Fibroblast of lung (primary cell): Measurements from ENCODE around the gene MTG2. TPM values are rescaled to one million over a fixed set of nuclear protein-coding genes. Genes with fewer than 3 reads are reported as not detected.

Experiments
- DNase-seq, 2 donors: peaks; one replicate each; pipeline versions ENCODE4 v3.0.0 to v3.0.0-alpha.2; 2010; ENCODE audit warnings: low read depth in 2 of 2
- H2AFZ ChIP-seq: 2 replicates; pipeline ENCODE4 v1.5.1; 2012; ENCODE audit warnings: low read length, control low read depth, inconsistent platforms
- H3K27ac ChIP-seq: 2 replicates; pipeline ENCODE4 v1.5.1; 2011; ENCODE audit warnings: low read length, control low read depth; ENCODE audit not compliant: insufficient read depth
- H3K27me3 ChIP-seq: 2 replicates; pipeline ENCODE4 v1.5.1; 2011; ENCODE audit warnings: mild to moderate bottlenecking, low read length; ENCODE audit not compliant: control insufficient read depth, insufficient read depth
- H3K36me3 ChIP-seq: 2 replicates; pipeline ENCODE4 v1.5.1; 2011; ENCODE audit warnings: low read length; ENCODE audit not compliant: control insufficient read depth, insufficient read depth
- H3K4me1 ChIP-seq: 2 replicates; pipeline ENCODE4 v1.5.1; 2011; ENCODE audit warnings: low read length; ENCODE audit not compliant: control insufficient read depth, insufficient read depth; ENCODE audit errors: extremely low read depth
- H3K4me2 ChIP-seq: 2 replicates; pipeline ENCODE4 v1.5.1; 2011; ENCODE audit warnings: low read length, control low read depth; ENCODE audit not compliant: insufficient read depth; ENCODE audit errors: extremely low read depth
- H3K4me3 ChIP-seq, 4 experiments: fragments of 200-600 bp in 1 of 4; sonication (generic) in 1 of 4; replicated peaks in 1 of 4; 2 replicates each; pipeline ENCODE4 v1.5.1; 2011 to 2016; ENCODE audit warnings: low read length in 4 of 4, low read depth in 3 of 4, mild to moderate bottlenecking in 3 of 4, control low read depth in 2 of 4, inconsistent platforms in 1 of 4, mixed read lengths in 1 of 4; ENCODE audit not compliant: insufficient read depth in 1 of 4; ENCODE audit errors: control extremely low read depth in 1 of 4
- H3K79me2 ChIP-seq: 2 replicates; pipeline ENCODE4 v1.5.1; 2012; ENCODE audit warnings: mild to moderate bottlenecking, low read length, inconsistent platforms; ENCODE audit not compliant: control insufficient read depth, insufficient read depth
- H3K9ac ChIP-seq: 2 replicates; pipeline ENCODE4 v1.5.1; 2011; ENCODE audit warnings: mild to moderate bottlenecking, low read length, control low read depth; ENCODE audit not compliant: insufficient read depth
- H3K9me3 ChIP-seq: 2 replicates; pipeline ENCODE4 v1.5.1; 2012; ENCODE audit warnings: low read depth, low read length; ENCODE audit not compliant: control insufficient read depth, insufficient read depth
- H4K20me1 ChIP-seq: 2 replicates; pipeline ENCODE4 v1.5.1; 2011; ENCODE audit warnings: low read length; ENCODE audit not compliant: control insufficient read depth, insufficient read depth; ENCODE audit errors: extremely low read depth
- EZH2 ChIP-seq: IDR thresholded peaks from 2 replicates; pipeline ENCODE4 v1.5.1; 2012; ENCODE audit warnings: low read length, control low read depth, mild to moderate bottlenecking; ENCODE audit errors: missing control alignments
- polyA plus RNA-seq, 2 donors: library from polyadenylated mRNA; depleted of rRNA in 1 of 2; stranded (reverse) in 1 of 2; unstranded in 1 of 2; fragments of >200 nt; gene quantifications; 2 replicates each; pipeline ENCODE4 v1.2.1, GENCODE V29; 2011 to 2012; ENCODE audit warnings: missing spikeins in 1 of 2
- total RNA-seq: library from RNA; depleted of rRNA; stranded (reverse); fragments of >200 nt; gene quantifications from 2 replicates; pipeline ENCODE4 v1.2.1, GENCODE V29; 2014
- TF ChIP-seq, protein P1 (sequence below), 2 donors: IDR thresholded peaks in 1 of 2; conservative IDR thresholded peaks in 1 of 2; 1 replicate in 1 of 2; 2 replicates in 1 of 2; pipeline ENCODE4 v1.5.1; 2011 to 2012; ENCODE audit warnings: low read length in 2 of 2, control low read depth in 1 of 2, inconsistent platforms in 1 of 2, low read depth in 1 of 2, mild to moderate bottlenecking in 1 of 2

The MTG2 gene
- total and polyA plus RNA-seq, 2 donors (not counting 1 experiment from before 2014, with no cell fraction given): 16.5 to 17.5 TPM

DNA sequence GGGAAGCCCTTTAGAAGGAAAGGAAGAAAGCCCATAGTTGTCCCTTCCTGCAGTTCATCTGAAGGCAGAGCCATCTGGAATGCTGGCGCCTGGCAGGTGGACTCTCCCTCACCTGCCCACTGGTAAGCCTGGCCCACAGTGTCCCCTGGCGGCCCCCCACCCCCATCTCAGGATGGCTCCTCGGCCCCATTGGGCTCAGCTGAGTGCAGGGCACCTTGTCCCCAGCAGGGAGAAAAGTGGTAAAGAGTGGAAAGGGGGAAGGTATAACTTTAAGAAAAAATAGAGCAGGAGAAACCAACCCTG, 26.6 kb upstream of the MTG2 start:
- Histone ChIP-seq H3K9ac (no peak overlapping the region), H3K79me2 (peaks cover 27% of the 10 kb centered on the region), H3K27ac (no peak overlapping the region), H3K4me2 (no peak overlapping the region), H2AFZ (no peak overlapping the region), H3K9me3 (no peaks in the 10 kb centered on the region), H3K4me3 (no peak overlapping the region), H4K20me1 (no peaks in the 10 kb centered on the region), H3K4me1 (no peaks in the 10 kb centered on the region), H3K36me3 (peaks cover 1% of the 10 kb centered on the region), H3K27me3 (no peaks in the 10 kb centered on the region)
- TF ChIP-seq EZH2: no peak
- no peak for DNase-seq

DNA sequence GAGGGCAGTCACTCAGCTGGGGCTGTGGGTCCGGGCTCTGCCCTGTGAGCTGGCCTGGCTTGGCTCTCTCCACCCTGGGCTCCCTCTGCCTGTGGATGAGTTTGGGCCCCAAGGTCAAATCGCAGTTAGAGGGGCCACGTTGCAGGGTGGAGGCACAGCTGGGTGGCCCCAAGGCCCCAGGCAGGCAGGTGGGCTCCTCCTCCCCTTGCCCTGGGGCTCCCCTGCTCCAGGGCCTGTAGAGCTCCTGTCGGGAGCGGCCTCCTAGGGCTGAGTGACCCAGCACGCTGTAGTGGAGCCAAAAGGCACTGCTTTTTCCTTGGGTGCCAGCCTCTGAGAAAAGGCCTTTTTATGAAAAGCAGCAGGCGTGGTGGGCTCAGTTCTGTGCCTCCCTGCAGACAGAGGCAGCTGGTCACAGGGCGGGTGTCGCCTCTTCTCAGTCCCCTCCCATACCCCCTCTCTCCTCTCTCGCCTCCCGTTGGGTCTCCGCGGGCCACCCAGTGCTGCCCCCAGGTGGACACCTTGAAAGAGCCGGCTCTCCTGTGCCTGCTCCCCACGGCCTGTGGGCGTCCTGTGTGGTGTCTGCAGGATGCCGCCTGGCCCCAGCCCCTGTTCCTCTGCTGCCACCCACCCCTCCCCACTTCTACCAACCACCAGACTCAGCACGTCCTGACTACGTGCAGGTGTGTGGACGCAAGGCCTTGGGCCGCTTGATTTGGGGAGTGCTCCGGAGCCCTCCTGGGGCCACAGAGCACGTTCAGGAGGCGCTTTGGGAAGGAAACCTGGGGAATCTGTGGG, 26.0 kb upstream of the MTG2 start:
- Histone ChIP-seq H3K4me3 (no peak overlapping the region), H3K4me1 (no peaks in the 10 kb centered on the region), H3K27ac (no peak overlapping the region), H3K9me3 (no peaks in the 10 kb centered on the region), H3K79me2 (peaks cover 24% of the 10 kb centered on the region), H3K9ac (no peak overlapping the region), H3K27me3 (no peaks in the 10 kb centered on the region), H3K36me3 (peaks cover 1% of the 10 kb centered on the region), H4K20me1 (no peaks in the 10 kb centered on the region), H2AFZ (no peak overlapping the region), H3K4me2 (no peak overlapping the region)
- DNase-seq: peak; percentile 27 to 39
- TF ChIP-seq EZH2: no peak
- TF ChIP-seq, protein P1, sequence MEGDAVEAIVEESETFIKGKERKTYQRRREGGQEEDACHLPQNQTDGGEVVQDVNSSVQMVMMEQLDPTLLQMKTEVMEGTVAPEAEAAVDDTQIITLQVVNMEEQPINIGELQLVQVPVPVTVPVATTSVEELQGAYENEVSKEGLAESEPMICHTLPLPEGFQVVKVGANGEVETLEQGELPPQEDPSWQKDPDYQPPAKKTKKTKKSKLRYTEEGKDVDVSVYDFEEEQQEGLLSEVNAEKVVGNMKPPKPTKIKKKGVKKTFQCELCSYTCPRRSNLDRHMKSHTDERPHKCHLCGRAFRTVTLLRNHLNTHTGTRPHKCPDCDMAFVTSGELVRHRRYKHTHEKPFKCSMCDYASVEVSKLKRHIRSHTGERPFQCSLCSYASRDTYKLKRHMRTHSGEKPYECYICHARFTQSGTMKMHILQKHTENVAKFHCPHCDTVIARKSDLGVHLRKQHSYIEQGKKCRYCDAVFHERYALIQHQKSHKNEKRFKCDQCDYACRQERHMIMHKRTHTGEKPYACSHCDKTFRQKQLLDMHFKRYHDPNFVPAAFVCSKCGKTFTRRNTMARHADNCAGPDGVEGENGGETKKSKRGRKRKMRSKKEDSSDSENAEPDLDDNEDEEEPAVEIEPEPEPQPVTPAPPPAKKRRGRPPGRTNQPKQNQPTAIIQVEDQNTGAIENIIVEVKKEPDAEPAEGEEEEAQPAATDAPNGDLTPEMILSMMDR (conservative IDR thresholded peaks at IDR 0.05 in 1 of 2, IDR thresholded peaks at IDR 0.05 in 1 of 2; ENCODE audit: low read depth in 1 of 2, low read length in 2 of 2): peak; percentile 58 to 68

DNA sequence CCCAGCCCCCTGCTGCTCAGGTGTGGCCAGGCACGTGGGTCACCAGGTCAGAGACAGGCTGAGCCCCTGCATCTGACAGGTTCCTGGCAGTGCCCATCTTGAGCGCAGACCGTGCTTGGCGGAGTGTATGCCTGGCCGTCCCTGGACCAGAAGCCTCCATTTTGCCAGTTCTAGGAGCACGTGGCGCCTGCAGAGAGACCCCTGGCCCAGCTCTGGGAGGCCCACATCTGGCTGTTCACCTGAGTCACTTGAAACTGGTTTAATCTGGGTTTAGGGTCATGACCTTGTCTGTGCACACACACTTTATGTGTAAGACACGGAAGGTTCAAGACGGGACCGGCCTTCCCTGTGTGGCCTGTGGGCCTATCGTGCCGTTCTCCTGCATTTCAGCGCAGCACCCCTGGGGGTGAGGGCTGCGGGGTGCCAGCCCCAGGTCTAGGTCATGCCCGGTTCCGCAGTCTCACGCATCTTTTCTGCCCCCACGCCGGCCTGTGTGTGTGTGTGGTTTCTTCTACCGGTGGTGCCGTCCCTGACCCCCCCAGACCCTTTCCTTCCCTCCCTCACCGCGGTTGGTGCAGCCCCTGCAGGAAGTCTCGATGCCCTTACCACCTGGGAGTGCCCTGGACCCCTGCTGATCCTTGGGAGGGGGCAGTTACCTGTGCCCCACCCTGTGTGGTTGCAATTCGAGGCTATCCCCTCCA, 25.3 kb upstream of the MTG2 start:
- no peak overlapping the region for H3K4me3 ChIP-seq
- no peaks in the 10 kb centered on the region for H3K9me3 ChIP-seq
- no peak overlapping the region for H3K4me2 ChIP-seq
- no peaks in the 10 kb centered on the region for H4K20me1 ChIP-seq
- no peaks in the 10 kb centered on the region for H3K27me3 ChIP-seq
- H3K79me2 ChIP-seq: peaks cover 21% of the 10 kb centered on the region
- no peak overlapping the region for H3K27ac ChIP-seq
- no peaks in the 10 kb centered on the region for H3K4me1 ChIP-seq
- no peak for DNase-seq
- no peak overlapping the region for H3K9ac ChIP-seq
- peaks cover under 1% of the 10 kb centered on the region for H3K36me3 ChIP-seq
- no peak overlapping the region for H2AFZ ChIP-seq
- no peak for TF ChIP-seq EZH2
- TF ChIP-seq, protein P1 (conservative IDR thresholded peaks at IDR 0.05 in 1 of 2, IDR thresholded peaks at IDR 0.05 in 1 of 2; ENCODE audit: low read depth in 1 of 2, low read length in 2 of 2): no peak
